H1 (cell line): ENCODE measurements around the gene MBOAT2. TPM values are rescaled to one million over a fixed set of nuclear protein-coding genes. Genes with fewer than 3 reads are reported as not detected.

Experiments used
- CEBPB ChIP-seq: IDR thresholded peaks from 2 replicates; pipeline ENCODE4 v1.6.1; 2012; ENCODE audit warnings: low read depth, low read length
- CREB1 ChIP-seq: IDR thresholded peaks from 2 replicates; pipeline ENCODE4 v1.6.1; 2012; ENCODE audit warnings: inconsistent platforms
- JUND ChIP-seq: IDR thresholded peaks from 2 replicates; pipeline ENCODE4 v1.6.1; 2011; ENCODE audit warnings: mild to moderate bottlenecking, improper control_type of control experiment, low read length
- MAFK ChIP-seq: IDR thresholded peaks from 2 replicates; pipeline ENCODE4 v1.6.1; 2012; ENCODE audit warnings: low read depth, mild to moderate bottlenecking, improper control_type of control experiment, low read length
- SUZ12 ChIP-seq: fragments of 200-600 bp; sonication (generic); IDR thresholded peaks from 2 replicates; pipeline ENCODE4 v1.6.1; 2012; ENCODE audit warnings: mild to moderate bottlenecking, inconsistent platforms, low read length, moderate library complexity, mixed read lengths
- USF2 ChIP-seq: IDR thresholded peaks from 2 replicates; pipeline ENCODE4 v1.6.1; 2011; ENCODE audit warnings: low read length, improper control_type of control experiment
- polyA plus RNA-seq, 7 experiments: library from polyadenylated mRNA; depleted of rRNA in 3 of 7; stranded (reverse) in 5 of 7; unstranded in 2 of 7; fragments of >200 nt in 5 of 7; fragments of 200-250 nt in 2 of 7; gene quantifications; 1 replicate in 5 of 7; 2 replicates in 1 of 7; 4 replicates in 1 of 7; pipeline versions ENCODE4 v1.2.1 to v1.2.3, GENCODE V29; 2011 to 2013; ENCODE audit warnings: missing spikeins in 2 of 7, mixed read lengths in 2 of 7
- total RNA-seq: library from RNA; stranded (reverse); fragmentation: NEBNext Ultra II Directional; extraction: Animal tissue kit (Norgen Biotek cat#: 25700); gene quantifications from 2 replicates; pipeline ENCODE4 v1.2.1, GENCODE V29; 2021

MBOAT2 gene
- total and polyA plus RNA-seq, 2 of the 8 experiments (the other 6 are each of a cell fraction or from before 2014, with no cell fraction given) = 11.2 to 23.4 TPM

GRCh38 chr2:8929128-8929527 is 74.4 kb downstream of the MBOAT2 start (continued):
- no peak for TF ChIP-seq USF2
- no peak for TF ChIP-seq CEBPB
- TF ChIP-seq MAFK = no peak
- no peak for TF ChIP-seq JUND
- TF ChIP-seq CREB1 = no peak
- TF ChIP-seq SUZ12 = no peak
